Measurements from ENCODE around the gene COL5A1. TPM values are rescaled to one million over a fixed set of nuclear protein-coding genes. Genes with fewer than 3 reads are reported as not detected.

Gene COL5A1
- polyA plus RNA-seq, 1 donor (not counting 4 experiments of a cell fraction or from before 2014, with no cell fraction given) = 3.1 TPM

GRCh38 chr9:134708672-134709038 is 67.1 kb downstream of the COL5A1 start:
- DNase-seq (ENCODE audit: low read depth, low spot score) = no peak
- no peak for FAIRE-seq
- TF ChIP-seq CTCF (optimal IDR thresholded peaks at IDR 0.05 in 1 of 3, IDR thresholded peaks at IDR 0.05 in 1 of 3, conservative IDR thresholded peaks at IDR 0.05 in 1 of 3; ENCODE audit: extremely low read depth in 1 of 3, insufficient read depth in 2 of 3, low read length in 3 of 3) = no peak
- TF ChIP-seq EZH2 (IDR thresholded peaks at IDR 0.05; ENCODE audit: low read length) = no peak
- Histone ChIP-seq H3K27ac (ENCODE audit: control insufficient read depth, insufficient read depth, low read length) (no peak overlapping the region), H2AFZ (ENCODE audit: control insufficient read depth, low read length) (no peak overlapping the region), H3K79me2 (ENCODE audit: control insufficient read depth, insufficient read depth, low read length) (no peaks in the 10 kb centered on the region), H3K9me1 (ENCODE audit: control insufficient read depth, extremely low read depth, insufficient read depth, low read length) (no peaks in the 10 kb centered on the region), H3K36me3 (ENCODE audit: control insufficient read depth in 2 of 2, extremely low read depth in 1 of 2, insufficient read depth in 2 of 2, low read length in 2 of 2) (peaks cover 0 to 3% of the 10 kb centered on the region in 2 experiments), H3K4me2 (ENCODE audit: control insufficient read depth, extremely low read depth, insufficient read depth, low read depth, low read length) (no peak overlapping the region), H3K9me3 (ENCODE audit: control insufficient read depth, low read depth, low read length) (no peaks in the 10 kb centered on the region), H3K27me3 (ENCODE audit: control insufficient read depth, extremely low read depth, insufficient read depth, low read length) (no peaks in the 10 kb centered on the region), H3K9ac (ENCODE audit: control insufficient read depth, extremely low read depth, insufficient read depth, low read length) (no peak overlapping the region), H4K20me1 (ENCODE audit: control insufficient read depth, extremely low read depth, insufficient read depth, low read length) (no peaks in the 10 kb centered on the region), H3K4me3 (ENCODE audit: control insufficient read depth in 2 of 3, extremely low read depth in 1 of 3, insufficient read depth in 2 of 3, low read depth in 1 of 3, low read length in 3 of 3) (no peak overlapping the region), H3K4me1 (ENCODE audit: control insufficient read depth, extremely low read depth, insufficient read depth, low read length) (no peaks in the 10 kb centered on the region)
- dilution Hi-C loops (cut with MboI; ENCODE audit: extremely low pct_ligation_motif_present, low sequenced_read_pairs) = no loop called here

- Histone ChIP-seq H3K4me2 (ENCODE audit: control insufficient read depth, extremely low read depth, insufficient read depth, low read depth, low read length) (no peak overlapping the region), H3K27me3 (ENCODE audit: control insufficient read depth, extremely low read depth, insufficient read depth, low read length) (no peaks in the 10 kb centered on the region), H3K36me3 (ENCODE audit: control insufficient read depth in 2 of 2, extremely low read depth in 1 of 2, insufficient read depth in 2 of 2, low read length in 2 of 2) (peaks cover 0 to 4% of the 10 kb centered on the region in 2 experiments), H3K4me1 (ENCODE audit: control insufficient read depth, extremely low read depth, insufficient read depth, low read length) (no peaks in the 10 kb centered on the region), H3K9me1 (ENCODE audit: control insufficient read depth, extremely low read depth, insufficient read depth, low read length) (no peaks in the 10 kb centered on the region), H3K4me3 (ENCODE audit: control insufficient read depth in 2 of 3, extremely low read depth in 1 of 3, insufficient read depth in 2 of 3, low read depth in 1 of 3, low read length in 3 of 3) (no peak overlapping the region), H3K79me2 (ENCODE audit: control insufficient read depth, insufficient read depth, low read length) (no peaks in the 10 kb centered on the region), H4K20me1 (ENCODE audit: control insufficient read depth, extremely low read depth, insufficient read depth, low read length) (no peaks in the 10 kb centered on the region), H3K9ac (ENCODE audit: control insufficient read depth, extremely low read depth, insufficient read depth, low read length) (no peak overlapping the region), H2AFZ (ENCODE audit: control insufficient read depth, low read length) (no peak overlapping the region), H3K9me3 (ENCODE audit: control insufficient read depth, low read depth, low read length) (peaks cover 4% of the 10 kb centered on the region), H3K27ac (ENCODE audit: control insufficient read depth, insufficient read depth, low read length) (no peak overlapping the region)
- dilution Hi-C loops (cut with MboI; ENCODE audit: extremely low pct_ligation_motif_present, low sequenced_read_pairs) = no loop called here
- no peak for FAIRE-seq
- DNase-seq (ENCODE audit: low read depth, low spot score) = no peak
- TF ChIP-seq EZH2 (IDR thresholded peaks at IDR 0.05; ENCODE audit: low read length) = no peak
- no peak for TF ChIP-seq CTCF (optimal IDR thresholded peaks at IDR 0.05 in 1 of 3, IDR thresholded peaks at IDR 0.05 in 1 of 3, conservative IDR thresholded peaks at IDR 0.05 in 1 of 3; ENCODE audit: extremely low read depth in 1 of 3, insufficient read depth in 2 of 3, low read length in 3 of 3)
Observed at GRCh38 chr9:134709512-134710270, 68.1 kb downstream of the COL5A1 start.
